PC-9 (cell line): ENCODE data around the gene KRTAP4-2. TPM values are rescaled to one million over a fixed set of nuclear protein-coding genes. Genes with fewer than 3 reads are reported as not detected.
"Not testable (repeated sequence)": the region's sequence is repeated elsewhere in the genome, so short reads cannot be mapped to it uniquely, and the experiment has no call there.

Experiments
- BruUV-seq: library from RNA; stranded (reverse); fragments of 400-500 nt; replicated peaks from 2 replicates; lab custom pipeline; 2021; lab: Mats Ljungman, UMichigan
- CTCF ChIA-PET: fragments of 300-600 bp; sonication (Branson Sonifier 250); formaldehyde crosslinking; loops from one replicate; lab custom pipeline; 2022; ENCODE audit warnings: antibody characterized with exemption; lab: Charles Lee
- POLR2A ChIA-PET: fragments of 300-600 bp; sonication (Branson Sonifier 250); formaldehyde crosslinking; loops from one replicate; lab custom pipeline; 2022; ENCODE audit warnings: antibody characterized with exemption; ENCODE audit not compliant: unreplicated experiment; lab: Charles Lee
- DNase-seq, 2 experiments: peaks; one replicate each; pipeline versions ENCODE4 v3.0.0 to v3.0.0-alpha.2; 2015 to 2022; ENCODE audit warnings: mixed read lengths in 1 of 2
- H2AFZ ChIP-seq: fragments of 200-600 bp; sonication (generic); 2 replicates; pipeline ENCODE4 v1.8.1; 2017; ENCODE audit warnings: antibody characterized with exemption
- H3F3A ChIP-seq: fragments of 200-600 bp; sonication (generic); 2 replicates; pipeline ENCODE4 v1.8.1; 2017; ENCODE audit warnings: antibody characterized with exemption, mild to moderate bottlenecking, low read depth; ENCODE audit not compliant: insufficient read depth
- H3K27ac ChIP-seq: fragments of 200-600 bp; sonication (generic); 2 replicates; pipeline ENCODE4 v1.6.1; 2016; ENCODE audit warnings: mixed run types
- H3K27me3 ChIP-seq: fragments of 200-600 bp; sonication (generic); 2 replicates; pipeline ENCODE4 v1.6.1; 2016; ENCODE audit warnings: low read depth, mixed run types; ENCODE audit not compliant: insufficient read depth
- H3K36me3 ChIP-seq: fragments of 200-600 bp; sonication (generic); 2 replicates; pipeline ENCODE4 v1.6.1; 2016; ENCODE audit warnings: low read depth, mixed run types
- H3K4me1 ChIP-seq: fragments of 200-600 bp; sonication (generic); replicated peaks from 2 replicates; pipeline ENCODE4 v1.6.1; 2016; ENCODE audit warnings: mixed run types; ENCODE audit not compliant: insufficient read depth
- H3K4me2 ChIP-seq: fragments of 200-600 bp; sonication (generic); 2 replicates; pipeline ENCODE4 v1.6.1; 2017; ENCODE audit warnings: mixed run types
- H3K4me3 ChIP-seq: fragments of 200-600 bp; sonication (generic); 2 replicates; pipeline ENCODE4 v1.6.1; 2016; ENCODE audit warnings: mixed run types
- H3K79me2 ChIP-seq: fragments of 200-600 bp; sonication (generic); 2 replicates; pipeline ENCODE4 v1.6.1; 2017; ENCODE audit warnings: low read depth, mixed run types
- H3K9me2 ChIP-seq: fragments of 200-600 bp; sonication (generic); 2 replicates; pipeline ENCODE4 v1.8.1; 2017; ENCODE audit warnings: mild to moderate bottlenecking; ENCODE audit not compliant: insufficient read depth
- H3K9me3 ChIP-seq: fragments of 200-600 bp; sonication (generic); 2 replicates; pipeline ENCODE4 v1.8.1; 2016; ENCODE audit warnings: low read depth; ENCODE audit not compliant: insufficient read depth
- H4K20me1 ChIP-seq: fragments of 200-600 bp; sonication (generic); 2 replicates; pipeline ENCODE4 v1.8.1; 2017; ENCODE audit not compliant: insufficient read depth
- CTCF ChIP-seq: fragments of 200-600 bp; sonication (generic); conservative IDR thresholded peaks from 2 replicates; pipeline ENCODE4 v1.6.1; 2017; ENCODE audit warnings: mixed run types, antibody characterized with exemption, mild to moderate bottlenecking, moderate library complexity
- EZH2 ChIP-seq: fragments of 200-600 bp; sonication (generic); IDR thresholded peaks from 2 replicates; pipeline ENCODE4 v1.8.0; 2017; ENCODE audit warnings: antibody characterized with exemption, low read depth
- intact Hi-C: fragments of 100-400 bp; cut with micrococcal nuclease; formaldehyde crosslinking; loops from one replicate; pipeline ENCODE4 v1.10.0; 2022; ENCODE audit not compliant: unreplicated experiment
- total RNA-seq: library from RNA; stranded (reverse); gene quantifications from 2 replicates; pipeline ENCODE4 v1.2.3, GENCODE V29; 2021

The KRTAP4-2 gene
- total RNA-seq, 1 experiment from 2014 or later: not detected

DNA sequence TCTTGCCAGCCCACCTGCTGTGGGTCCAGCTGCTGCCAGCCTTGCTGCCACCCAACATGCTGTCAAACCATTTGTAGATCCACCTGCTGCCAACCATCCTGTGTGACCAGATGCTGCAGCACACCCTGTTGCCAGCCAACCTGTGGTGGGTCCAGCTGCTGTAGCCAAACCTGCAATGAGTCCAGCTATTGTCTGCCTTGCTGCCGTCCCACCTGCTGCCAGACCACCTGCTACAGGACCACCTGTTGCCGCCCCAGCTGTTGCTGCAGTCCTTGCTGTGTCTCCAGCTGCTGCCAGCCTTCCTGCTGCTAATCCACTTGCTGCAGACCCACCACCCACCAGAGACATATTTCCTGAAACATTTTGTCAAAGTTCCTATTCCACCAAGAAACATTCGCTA, 12.3 kb upstream of the KRTAP4-2 start:
- ChIA-PET CTCF (interaction anchor here (0.6 to 0.8 kb wide), 2 partner anchors 22 to 225 kb away, joined by 4 to 5 read pairs; no protein-coding TSS in a partner anchor), POLR2A (no interaction called here)
- no peak for DNase-seq
- intact Hi-C loops: no loop called here
- no TSS peak for BruUV-seq
- Histone ChIP-seq H3K4me1 (no peaks in the 10 kb centered on the region), H3K9me2 (no peaks in the 10 kb centered on the region), H3K27me3 (no peaks in the 10 kb centered on the region), H3K4me2 (no peak overlapping the region), H3K4me3 (no peak overlapping the region), H3K27ac (no peak overlapping the region), H3K79me2 (no peaks in the 10 kb centered on the region), H3K36me3 (no peaks in the 10 kb centered on the region), H4K20me1 (no peaks in the 10 kb centered on the region), H2AFZ (no peak overlapping the region), H3F3A (0 out of 2 replicates have a peak, but pooled peaks cover 6% of the 10 kb centered on the region), H3K9me3 (peaks cover 4% of the 10 kb centered on the region; the same call in 1 of the 2 replicates)
- TF ChIP-seq CTCF (no peak), EZH2 (no peak)

GRCh38 chr17:41189837-41190318, 11.9 kb upstream of the KRTAP4-2 start, which contains the start of gene KRTAP9-1:
Gene KRTAP9-1, plus strand, starts transcription at chr17:41189887. Its CDS starts 0 bp downstream, at chr17:41189887.
- H2AFZ ChIP-seq, intact Hi-C loops, H3K36me3 ChIP-seq, H3K79me2 ChIP-seq, H3K27ac ChIP-seq, H3K4me1 ChIP-seq, H4K20me1 ChIP-seq, H3K9me3 ChIP-seq, H3K9me2 ChIP-seq, H3K4me2 ChIP-seq, H3F3A ChIP-seq, POLR2A ChIA-PET, BruUV-seq, H3K27me3 ChIP-seq, H3K4me3 ChIP-seq, DNase-seq: not testable (repeated sequence)
- CTCF ChIA-PET: interaction anchor here (0.8 kb wide), 1 partner anchor 22 kb away, joined by 4 read pairs; no protein-coding TSS in a partner anchor

DNA sequence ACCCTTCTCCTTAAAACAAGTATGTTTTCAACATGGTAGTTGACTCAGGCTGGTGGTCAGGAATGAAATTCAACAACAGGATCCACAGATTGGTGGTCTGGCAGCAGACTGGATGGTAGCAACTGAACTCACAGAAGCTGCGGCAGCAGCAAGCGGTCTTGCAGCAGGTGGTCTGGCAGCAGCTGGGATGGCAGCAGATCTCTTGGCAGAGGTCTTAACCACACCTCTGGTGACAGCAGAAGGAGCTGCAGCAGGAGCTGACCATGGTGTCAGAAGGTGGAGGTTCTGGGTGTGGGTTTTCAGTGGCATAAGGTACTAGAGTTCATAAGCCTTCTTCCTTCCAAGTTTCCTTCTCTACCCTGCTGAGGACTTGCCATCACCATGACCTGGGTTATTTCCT, 8.9 kb upstream of the KRTAP4-2 start:
- H3F3A ChIP-seq: 0 out of 2 replicates have a peak, but pooled peaks cover 6% of the 10 kb centered on the region
- intact Hi-C loops: no loop called here
- no TSS peak for BruUV-seq
- TF ChIP-seq EZH2 (no peak), CTCF (no peak)
- H4K20me1 ChIP-seq: no peaks in the 10 kb centered on the region
- ChIA-PET POLR2A (no interaction called here), CTCF (no interaction called here)
- H3K4me3 ChIP-seq: no peak overlapping the region
- no peak for DNase-seq
- no peak overlapping the region for H3K27ac ChIP-seq
- H3K36me3 ChIP-seq: no peaks in the 10 kb centered on the region
- H3K9me3 ChIP-seq: no peaks in the 10 kb centered on the region
- no peaks in the 10 kb centered on the region for H3K27me3 ChIP-seq
- no peak overlapping the region for H3K4me2 ChIP-seq
- no peaks in the 10 kb centered on the region for H3K4me1 ChIP-seq
- H3K79me2 ChIP-seq: no peaks in the 10 kb centered on the region
- H2AFZ ChIP-seq: no peak overlapping the region
- H3K9me2 ChIP-seq: no peaks in the 10 kb centered on the region

- no TSS peak for BruUV-seq
- intact Hi-C loops: no loop called here
- POLR2A ChIA-PET: no interaction called here
- Histone ChIP-seq H4K20me1 (no peaks in the 10 kb centered on the region), H3K79me2 (no peaks in the 10 kb centered on the region), H3K36me3 (no peaks in the 10 kb centered on the region), H3K9me2 (no peaks in the 10 kb centered on the region), H2AFZ (no peak overlapping the region), H3K27ac (no peak overlapping the region), H3F3A (0 out of 2 replicates have a peak, but pooled peaks cover 6% of the 10 kb centered on the region), H3K4me3 (no peak overlapping the region), H3K4me2 (no peak overlapping the region), H3K9me3 (no peaks in the 10 kb centered on the region), H3K4me1 (no peaks in the 10 kb centered on the region), H3K27me3 (no peaks in the 10 kb centered on the region)
- no peak for TF ChIP-seq EZH2
- no peak for TF ChIP-seq CTCF
- no peak for DNase-seq
- CTCF ChIA-PET: no interaction called here
Measured at GRCh38 chr17:41185001-41185400, 7.0 kb upstream of the KRTAP4-2 start.
